Panc1 (cell line): ENCODE measurements around the gene POMGNT1. TPM values are rescaled to one million over a fixed set of nuclear protein-coding genes. Genes with fewer than 3 reads are reported as not detected.
A peak's percentile ranks its signal among the peaks of the same experiment; 100 is the strongest.

ENCODE experiments used
- ATAC-seq: fragments of 200-7000 bp; cut with Tn5 transposase; 2 replicates; pipeline ENCODE4 v1.9.1; 2020; ENCODE audit warnings: mild to moderate bottlenecking, moderate library complexity
- BruUV-seq: library from RNA; stranded (reverse); fragments of 400-500 nt; replicated peaks from 2 replicates; lab custom pipeline; 2021; lab: Mats Ljungman, UMichigan
- CTCF ChIA-PET: fragments of 300-600 bp; sonication (Branson Sonifier 250); formaldehyde crosslinking; loops from one replicate; lab custom pipeline; 2022; ENCODE audit warnings: antibody characterized with exemption; lab: Charles Lee
- POLR2A ChIA-PET: fragments of 300-600 bp; sonication (Branson Sonifier 250); formaldehyde crosslinking; loops from one replicate; lab custom pipeline; 2022; ENCODE audit warnings: antibody characterized with exemption; lab: Charles Lee
- DNase-seq: peaks from one replicate; pipeline ENCODE4 v3.0.0-alpha.2; 2010; ENCODE audit warnings: low read depth, low spot score
- H3K27ac ChIP-seq: 2 replicates; pipeline ENCODE4 v1.5.1; 2011; ENCODE audit warnings: mild to moderate bottlenecking, low read length, inconsistent platforms
- H3K27me3 ChIP-seq: fragments of 200-500 bp; sonication (Bioruptor generic); 2 replicates; pipeline ENCODE4 v1.6.0; 2014; ENCODE audit warnings: low read length, inconsistent platforms; ENCODE audit not compliant: control insufficient read depth, insufficient read depth
- H3K36me3 ChIP-seq: fragments of 200-500 bp; sonication (Bioruptor generic); 2 replicates; pipeline ENCODE4 v1.5.1; 2014; ENCODE audit warnings: inconsistent platforms, mild to moderate bottlenecking, low read length, moderate library complexity; ENCODE audit not compliant: control insufficient read depth, insufficient read depth
- H3K4me1 ChIP-seq: 2 replicates; pipeline ENCODE4 v1.5.1; 2011; ENCODE audit warnings: inconsistent platforms, mild to moderate bottlenecking, low read length, moderate library complexity; ENCODE audit not compliant: control insufficient read depth, insufficient read depth
- H3K4me3 ChIP-seq, 2 experiments: 2 replicates each; pipeline ENCODE4 v1.5.1; 2011 to 2012; ENCODE audit warnings: low read depth in 2 of 2, low read length in 2 of 2, mild to moderate bottlenecking in 2 of 2, inconsistent platforms in 1 of 2, moderate library complexity in 1 of 2
- H3K9me3 ChIP-seq: fragments of 200-500 bp; sonication (Bioruptor generic); 2 replicates; pipeline ENCODE4 v1.5.1; 2014; ENCODE audit warnings: low read depth, mild to moderate bottlenecking, inconsistent platforms, low read length, moderate library complexity; ENCODE audit not compliant: control insufficient read depth, insufficient read depth
- POLR2AphosphoS5 ChIP-seq: IDR thresholded peaks from 2 replicates; pipeline ENCODE4 v1.6.1; 2012; ENCODE audit warnings: mild to moderate bottlenecking, low read depth, low read length, moderate library complexity
- SIN3A ChIP-seq: IDR thresholded peaks from 2 replicates; pipeline ENCODE4 v1.6.1; 2012; ENCODE audit warnings: low read depth, mild to moderate bottlenecking, low read length, moderate library complexity, borderline replicate concordance; ENCODE audit not compliant: insufficient read depth
- TCF7L2 ChIP-seq: IDR thresholded peaks from 2 replicates; pipeline ENCODE4 v1.6.1; 2011; ENCODE audit warnings: mild to moderate bottlenecking, low read depth, low read length, inconsistent platforms
- in situ Hi-C: cut with HindIII; loops from 2 replicates; pipeline ENCODE4 v1.10.0; 2016; ENCODE audit warnings: low sequenced_read_pairs, low pct_unique_long_range_greater_than_20kb
- intact Hi-C: fragments of 100-400 bp; cut with micrococcal nuclease; formaldehyde crosslinking; loops from one replicate; pipeline ENCODE4 v1.10.0; 2022; ENCODE audit not compliant: unreplicated experiment
- total RNA-seq: library from RNA; stranded (reverse); gene quantifications from one replicate; pipeline ENCODE4 v1.2.1, GENCODE V29; 2021; ENCODE audit not compliant: unreplicated experiment
- TF ChIP-seq, protein P1 (sequence below): fragments of 450-650 bp; IDR thresholded peaks from 2 replicates; pipeline ENCODE4 v1.5.1; 2017; ENCODE audit warnings: mild to moderate bottlenecking
- TF ChIP-seq, protein P2 (sequence below), 2 experiments: IDR thresholded peaks; 2 replicates each; pipeline ENCODE4 v1.6.1; 2011 to 2012; ENCODE audit warnings: low read depth in 2 of 2, control low read depth in 1 of 2, low read length in 1 of 2, mild to moderate bottlenecking in 1 of 2, moderate library complexity in 1 of 2; ENCODE audit not compliant: insufficient read depth in 1 of 2

POMGNT1 gene
- total RNA-seq, 1 experiment from 2014 or later = 178 TPM

DNA sequence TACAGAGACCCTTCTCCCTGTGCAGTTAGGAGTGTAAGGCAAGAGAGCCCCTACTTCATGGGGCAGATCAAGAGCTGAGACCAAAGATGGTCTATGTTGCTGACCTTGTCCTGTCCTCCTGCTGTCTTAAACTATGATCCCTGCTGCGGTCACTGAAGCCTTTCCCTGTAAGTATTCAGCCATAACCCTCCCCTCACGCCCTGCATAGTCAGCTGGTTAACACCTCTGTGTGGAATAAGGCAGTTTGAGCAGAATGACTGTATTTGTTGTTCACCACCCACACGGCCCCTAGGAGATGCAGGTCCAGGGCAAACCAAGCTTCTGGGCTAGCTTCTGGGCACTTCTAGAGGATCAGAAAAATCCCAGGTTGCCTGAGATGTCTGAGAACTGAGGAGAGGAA lies 23.0 kb downstream of the POMGNT1 start:
- DNase-seq = no peak
- ChIA-PET POLR2A (no interaction called here), CTCF (no interaction called here)
- TF ChIP-seq, protein P1, sequence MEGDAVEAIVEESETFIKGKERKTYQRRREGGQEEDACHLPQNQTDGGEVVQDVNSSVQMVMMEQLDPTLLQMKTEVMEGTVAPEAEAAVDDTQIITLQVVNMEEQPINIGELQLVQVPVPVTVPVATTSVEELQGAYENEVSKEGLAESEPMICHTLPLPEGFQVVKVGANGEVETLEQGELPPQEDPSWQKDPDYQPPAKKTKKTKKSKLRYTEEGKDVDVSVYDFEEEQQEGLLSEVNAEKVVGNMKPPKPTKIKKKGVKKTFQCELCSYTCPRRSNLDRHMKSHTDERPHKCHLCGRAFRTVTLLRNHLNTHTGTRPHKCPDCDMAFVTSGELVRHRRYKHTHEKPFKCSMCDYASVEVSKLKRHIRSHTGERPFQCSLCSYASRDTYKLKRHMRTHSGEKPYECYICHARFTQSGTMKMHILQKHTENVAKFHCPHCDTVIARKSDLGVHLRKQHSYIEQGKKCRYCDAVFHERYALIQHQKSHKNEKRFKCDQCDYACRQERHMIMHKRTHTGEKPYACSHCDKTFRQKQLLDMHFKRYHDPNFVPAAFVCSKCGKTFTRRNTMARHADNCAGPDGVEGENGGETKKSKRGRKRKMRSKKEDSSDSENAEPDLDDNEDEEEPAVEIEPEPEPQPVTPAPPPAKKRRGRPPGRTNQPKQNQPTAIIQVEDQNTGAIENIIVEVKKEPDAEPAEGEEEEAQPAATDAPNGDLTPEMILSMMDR = no peak
- no peak for TF ChIP-seq SIN3A
- TF ChIP-seq POLR2AphosphoS5 = no peak
- TF ChIP-seq, protein P2, sequence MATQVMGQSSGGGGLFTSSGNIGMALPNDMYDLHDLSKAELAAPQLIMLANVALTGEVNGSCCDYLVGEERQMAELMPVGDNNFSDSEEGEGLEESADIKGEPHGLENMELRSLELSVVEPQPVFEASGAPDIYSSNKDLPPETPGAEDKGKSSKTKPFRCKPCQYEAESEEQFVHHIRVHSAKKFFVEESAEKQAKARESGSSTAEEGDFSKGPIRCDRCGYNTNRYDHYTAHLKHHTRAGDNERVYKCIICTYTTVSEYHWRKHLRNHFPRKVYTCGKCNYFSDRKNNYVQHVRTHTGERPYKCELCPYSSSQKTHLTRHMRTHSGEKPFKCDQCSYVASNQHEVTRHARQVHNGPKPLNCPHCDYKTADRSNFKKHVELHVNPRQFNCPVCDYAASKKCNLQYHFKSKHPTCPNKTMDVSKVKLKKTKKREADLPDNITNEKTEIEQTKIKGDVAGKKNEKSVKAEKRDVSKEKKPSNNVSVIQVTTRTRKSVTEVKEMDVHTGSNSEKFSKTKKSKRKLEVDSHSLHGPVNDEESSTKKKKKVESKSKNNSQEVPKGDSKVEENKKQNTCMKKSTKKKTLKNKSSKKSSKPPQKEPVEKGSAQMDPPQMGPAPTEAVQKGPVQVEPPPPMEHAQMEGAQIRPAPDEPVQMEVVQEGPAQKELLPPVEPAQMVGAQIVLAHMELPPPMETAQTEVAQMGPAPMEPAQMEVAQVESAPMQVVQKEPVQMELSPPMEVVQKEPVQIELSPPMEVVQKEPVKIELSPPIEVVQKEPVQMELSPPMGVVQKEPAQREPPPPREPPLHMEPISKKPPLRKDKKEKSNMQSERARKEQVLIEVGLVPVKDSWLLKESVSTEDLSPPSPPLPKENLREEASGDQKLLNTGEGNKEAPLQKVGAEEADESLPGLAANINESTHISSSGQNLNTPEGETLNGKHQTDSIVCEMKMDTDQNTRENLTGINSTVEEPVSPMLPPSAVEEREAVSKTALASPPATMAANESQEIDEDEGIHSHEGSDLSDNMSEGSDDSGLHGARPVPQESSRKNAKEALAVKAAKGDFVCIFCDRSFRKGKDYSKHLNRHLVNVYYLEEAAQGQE (IDR thresholded peaks at IDR 0.05; ENCODE audit: insufficient read depth in 1 of 2, low read depth in 2 of 2, low read length in 1 of 2) = no peak
- TF ChIP-seq TCF7L2 = no peak
- Histone ChIP-seq H3K4me3 (no peak overlapping the region), H3K4me1 (peaks cover 25% of the 10 kb centered on the region), H3K36me3 (no peaks in the 10 kb centered on the region), H3K9me3 (no peaks in the 10 kb centered on the region), H3K27ac (peak overlapping the region; percentile 68; the same call in 1 of the 2 replicates), H3K27me3 (no peaks in the 10 kb centered on the region)
- BruUV-seq = no TSS peak
- in situ Hi-C loops = no loop called here
- ATAC-seq = no peak; the same call in 1 of the 2 replicates
- intact Hi-C loops = no loop called here

DNA sequence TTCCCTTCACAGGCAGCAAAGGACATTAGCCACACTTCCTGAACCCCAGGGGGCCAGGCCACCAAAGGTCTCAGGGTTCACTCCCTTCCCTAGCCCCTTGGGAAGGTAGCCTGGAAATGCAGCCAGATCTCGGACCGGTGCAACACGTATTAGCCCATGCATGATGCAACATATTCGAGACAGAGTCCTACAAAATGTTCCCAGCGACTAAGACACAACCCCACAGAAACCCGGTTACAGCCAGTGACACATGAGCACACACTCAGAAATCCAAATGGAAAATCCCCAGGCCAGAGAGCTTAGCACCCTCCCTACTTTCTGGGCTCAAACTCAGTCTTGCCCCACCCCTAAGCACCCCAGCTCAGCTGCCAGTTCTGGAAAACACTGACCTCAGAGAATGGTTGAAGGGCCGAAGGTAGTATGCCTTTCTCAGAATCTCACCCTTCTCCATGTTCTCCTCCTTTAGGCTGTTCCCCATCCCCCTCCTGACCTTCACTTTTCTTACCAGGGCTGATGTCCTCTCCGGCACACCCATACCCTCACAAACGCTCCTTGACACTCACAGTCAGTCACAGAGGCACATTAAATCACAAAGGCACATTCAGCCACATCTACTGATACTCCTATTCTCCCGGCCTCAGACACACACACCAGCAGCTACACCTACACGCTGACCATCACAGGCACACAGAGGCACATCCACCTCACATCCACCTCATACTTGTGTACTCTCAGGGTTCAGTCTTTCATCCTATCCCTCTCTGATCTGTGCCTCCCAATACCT lies 23.6 kb downstream of the POMGNT1 start, which contains the start of gene TSPAN1:
TSS of gene TSPAN1 (plus strand) at position 640 of the 784 bp plus-strand sequence. CDS start 6,021 bp downstream, outside the sequence.
- Histone ChIP-seq H3K9me3 (no peaks in the 10 kb centered on the region), H3K4me3 (no peak within 1 kb of the TSS), H3K27ac (peak within 1 kb of the TSS; percentile 68; the same call in 1 of the 2 replicates), H3K4me1 (peaks cover 19% of the 10 kb centered on the region), H3K36me3 (no peaks in the 10 kb centered on the region), H3K27me3 (no peaks in the 10 kb centered on the region)
- ChIA-PET CTCF (no interaction called here), POLR2A (no interaction called here)
- TF ChIP-seq SIN3A (no peak), POLR2AphosphoS5 (no peak), TCF7L2 (no peak)
- TF ChIP-seq, protein P1 = no peak
- TF ChIP-seq, protein P2 (IDR thresholded peaks at IDR 0.05; ENCODE audit: insufficient read depth in 1 of 2, low read depth in 2 of 2, low read length in 1 of 2) = no peak
- no peak for DNase-seq
- BruUV-seq = no TSS peak
- intact Hi-C loops = no loop called here
- ATAC-seq = peak; percentile 29; the same call in 1 of the 2 replicates
- in situ Hi-C loops = no loop called here
